H1 (cell line): ENCODE measurements around the gene SLC25A26. TPM values are rescaled to one million over a fixed set of nuclear protein-coding genes. Genes with fewer than 3 reads are reported as not detected.

Source experiments
- CTCF ChIA-PET: fragments of 300-600 bp; sonication (Branson Sonifier 250); formaldehyde crosslinking; loops from one replicate; lab custom pipeline; 2021; ENCODE audit not compliant: partially characterized antibody; lab: Charles Lee
- POLR2A ChIA-PET: fragments of 300-600 bp; sonication (Branson Sonifier 250); formaldehyde crosslinking; loops from one replicate; lab custom pipeline; 2021; ENCODE audit warnings: inconsistent platforms; ENCODE audit not compliant: partially characterized antibody; lab: Charles Lee
- DNase-seq, 2 experiments: peaks; one replicate each; pipeline versions ENCODE4 v3.0.0 to v3.0.0-alpha.2; 2010 to 2022; ENCODE audit warnings: low spot score in 2 of 2, low read depth in 1 of 2, mixed read lengths in 1 of 2
- FAIRE-seq: peaks from 2 replicates; lab custom pipeline; 2011; peaks lifted over from hg19 to GRCh38; lab: Jason Lieb, UNC
- H2AFZ ChIP-seq: 2 replicates; pipeline ENCODE4 v1.8.1; 2012; ENCODE audit warnings: low read length, inconsistent platforms
- H2AK5ac ChIP-seq: 2 replicates; pipeline ENCODE4 v1.6.1; 2013; ENCODE audit warnings: low read depth, low read length
- H2BK120ac ChIP-seq: replicated peaks from 2 replicates; pipeline ENCODE3; 2013; ENCODE audit warnings: low read depth, low read length, inconsistent platforms
- H2BK12ac ChIP-seq: 2 replicates; pipeline ENCODE4 v1.6.1; 2013; ENCODE audit warnings: low read depth, low read length
- H2BK15ac ChIP-seq: 2 replicates; pipeline ENCODE4 v1.6.1; 2013; ENCODE audit warnings: low read length
- H2BK20ac ChIP-seq: 2 replicates; pipeline ENCODE4 v1.6.1; 2013; ENCODE audit warnings: low read length
- H2BK5ac ChIP-seq: 2 replicates; pipeline ENCODE4 v1.6.1; 2013; ENCODE audit warnings: low read depth, low read length
- H3K14ac ChIP-seq: 2 replicates; pipeline ENCODE4 v1.6.1; 2013; ENCODE audit warnings: inconsistent platforms; ENCODE audit not compliant: insufficient read length
- H3K18ac ChIP-seq: 2 replicates; pipeline ENCODE4 v1.6.1; 2013; ENCODE audit warnings: low read length; ENCODE audit errors: extremely low read depth
- H3K23ac ChIP-seq: 2 replicates; pipeline ENCODE4 v1.6.1; 2013; ENCODE audit warnings: inconsistent platforms; ENCODE audit not compliant: insufficient read length
- H3K23me2 ChIP-seq: 2 replicates; pipeline ENCODE4 v1.6.1; 2013; ENCODE audit warnings: low read depth, low read length
- H3K27ac ChIP-seq: 2 replicates; pipeline ENCODE4 v1.6.1; 2011; ENCODE audit warnings: low read depth, low read length, inconsistent platforms
- H3K27me3 ChIP-seq, 4 experiments: replicated peaks in 1 of 4; 1 replicate in 1 of 4; 2 replicates in 3 of 4; pipeline versions ENCODE4 v1.6.1 to v1.8.1; 2011 to 2013; ENCODE audit warnings: low read length in 3 of 4, mild to moderate bottlenecking in 3 of 4, inconsistent platforms in 2 of 4, mixed read lengths in 2 of 4, moderate library complexity in 1 of 4; ENCODE audit not compliant: control insufficient read depth in 3 of 4, insufficient read depth in 3 of 4; ENCODE audit errors: extremely low read depth in 1 of 4
- H3K36me3 ChIP-seq, 4 experiments: 2 replicates each; pipeline versions ENCODE4 v1.6.1 to v1.8.1; 2011 to 2013; ENCODE audit warnings: mild to moderate bottlenecking in 4 of 4, low read length in 3 of 4, moderate library complexity in 2 of 4, control low read depth in 1 of 4, inconsistent platforms in 1 of 4; ENCODE audit not compliant: insufficient read depth in 4 of 4, control insufficient read depth in 2 of 4
- H3K4ac ChIP-seq: replicated peaks from 2 replicates; pipeline ENCODE3; 2013; ENCODE audit warnings: low read length, low read depth, mixed read lengths, inconsistent platforms; ENCODE audit not compliant: insufficient read length
- H3K4me1 ChIP-seq, 4 experiments: replicated peaks in 1 of 4; 1 replicate in 1 of 4; 2 replicates in 3 of 4; pipeline versions ENCODE4 v1.6.1 to v1.8.1; 2011 to 2013; ENCODE audit warnings: low read length in 3 of 4, inconsistent platforms in 2 of 4, mixed read lengths in 1 of 4; ENCODE audit not compliant: insufficient read depth in 4 of 4, control insufficient read depth in 3 of 4
- H3K4me2 ChIP-seq, 2 experiments: 2 replicates each; pipeline versions ENCODE4 v1.6.1 to v1.8.1; 2011 to 2013; ENCODE audit warnings: low read depth in 2 of 2, low read length in 2 of 2, control low read depth in 1 of 2, inconsistent platforms in 1 of 2, mild to moderate bottlenecking in 1 of 2; ENCODE audit not compliant: insufficient read depth in 1 of 2
- H3K4me3 ChIP-seq, 4 experiments: fragments of 200-600, 300-600 bp in 1 of 4; sonication (generic), shearing (Covaris generic), sonication (Bioruptor Twin) in 1 of 4; 2 replicates each; pipeline versions ENCODE4 v1.5.1 to v1.8.1; 2011 to 2016; ENCODE audit warnings: low read length in 4 of 4, low read depth in 3 of 4, control low read depth in 2 of 4, inconsistent platforms in 2 of 4, mild to moderate bottlenecking in 2 of 4, mixed read lengths in 1 of 4, moderate library complexity in 1 of 4; ENCODE audit not compliant: insufficient read depth in 2 of 4; ENCODE audit errors: extremely low read depth in 1 of 4
- H3K56ac ChIP-seq: replicated peaks from 2 replicates; pipeline ENCODE3; 2013; ENCODE audit warnings: low read depth, mild to moderate bottlenecking, mixed read lengths, low read length, inconsistent platforms; ENCODE audit not compliant: insufficient read length
- H3K79me1 ChIP-seq: 2 replicates; pipeline ENCODE4 v1.6.1; 2013; ENCODE audit warnings: low read depth, low read length, control low read depth
- H3K79me2 ChIP-seq, 2 experiments: 2 replicates each; pipeline versions ENCODE4 v1.6.1 to v1.8.1; 2012 to 2013; ENCODE audit warnings: low read length in 2 of 2, mild to moderate bottlenecking in 2 of 2, inconsistent platforms in 1 of 2; ENCODE audit not compliant: insufficient read depth in 2 of 2, control insufficient read depth in 1 of 2
- H3K9ac ChIP-seq, 4 experiments: replicated peaks in 1 of 4; 1 replicate in 1 of 4; 2 replicates in 3 of 4; pipeline versions ENCODE4 v1.6.1 to v1.8.1; 2011 to 2013; ENCODE audit warnings: low read depth in 3 of 4, low read length in 3 of 4, control low read depth in 2 of 4, mild to moderate bottlenecking in 2 of 4, moderate library complexity in 2 of 4, inconsistent platforms in 1 of 4; ENCODE audit errors: extremely low read depth in 1 of 4
- H3K9me3 ChIP-seq, 2 experiments: 2 replicates each; pipeline versions ENCODE4 v1.6.1 to v1.8.1; 2012 to 2013; ENCODE audit warnings: mild to moderate bottlenecking in 2 of 2, moderate library complexity in 2 of 2, control low read depth in 1 of 2, inconsistent platforms in 1 of 2, low read depth in 1 of 2, low read length in 1 of 2, mixed read lengths in 1 of 2; ENCODE audit not compliant: insufficient read depth in 2 of 2
- H4K20me1 ChIP-seq, 2 experiments: replicated peaks in 1 of 2; 2 replicates each; pipeline versions ENCODE3 to v1.8.1; 2011 to 2013; ENCODE audit warnings: inconsistent platforms in 2 of 2, low read length in 2 of 2, mild to moderate bottlenecking in 1 of 2; ENCODE audit not compliant: insufficient read depth in 2 of 2, control insufficient read depth in 1 of 2
- H4K5ac ChIP-seq: 2 replicates; pipeline ENCODE4 v1.6.1; 2013; ENCODE audit warnings: low read length, low read depth, mixed read lengths, inconsistent platforms; ENCODE audit not compliant: insufficient read length
- H4K8ac ChIP-seq: 2 replicates; pipeline ENCODE4 v1.8.0; 2013; ENCODE audit warnings: mild to moderate bottlenecking, moderate library complexity, low read length, inconsistent platforms; ENCODE audit not compliant: insufficient read depth; ENCODE audit errors: extremely low read depth
- H4K91ac ChIP-seq: replicated peaks from 2 replicates; pipeline ENCODE3; 2013; ENCODE audit warnings: low read length, mixed read lengths, inconsistent platforms; ENCODE audit not compliant: insufficient read length
- CREB1 ChIP-seq: IDR thresholded peaks from 2 replicates; pipeline ENCODE4 v1.6.1; 2012; ENCODE audit warnings: inconsistent platforms
- EP300 ChIP-seq, 2 experiments: IDR thresholded peaks; 1 replicate in 1 of 2; 2 replicates in 1 of 2; pipeline ENCODE4 v1.6.1; 2011 to 2012; ENCODE audit warnings: low read depth in 2 of 2, low read length in 2 of 2, mild to moderate bottlenecking in 2 of 2, borderline replicate concordance in 1 of 2, inconsistent platforms in 1 of 2, moderate library complexity in 1 of 2
- EZH2 ChIP-seq: fragments of 200-600 bp; sonication (generic); IDR thresholded peaks from 2 replicates; pipeline ENCODE4 v1.7.1; 2012; ENCODE audit warnings: low read depth, mild to moderate bottlenecking, moderate library complexity, low read length, inconsistent platforms; ENCODE audit not compliant: severe bottlenecking
- JUN ChIP-seq: IDR thresholded peaks from 2 replicates; pipeline ENCODE4 v1.6.1; 2011; ENCODE audit warnings: low read depth, mild to moderate bottlenecking, improper control_type of control experiment, low read length
- JUND ChIP-seq: IDR thresholded peaks from 2 replicates; pipeline ENCODE4 v1.6.1; 2011; ENCODE audit warnings: mild to moderate bottlenecking, improper control_type of control experiment, low read length
- POLR2A ChIP-seq, 2 experiments: IDR thresholded peaks; 1 replicate in 1 of 2; 2 replicates in 1 of 2; pipeline ENCODE4 v1.6.1; 2011; ENCODE audit warnings: low read depth in 2 of 2, low read length in 2 of 2, mild to moderate bottlenecking in 2 of 2; ENCODE audit errors: control extremely low read depth in 1 of 2
- SIX5 ChIP-seq: IDR thresholded peaks from 2 replicates; pipeline ENCODE4 v1.6.1; 2011; ENCODE audit warnings: mild to moderate bottlenecking, low read depth, low read length
- SP4 ChIP-seq: IDR thresholded peaks from 2 replicates; pipeline ENCODE4 v1.6.1; 2012; ENCODE audit warnings: low read length, inconsistent platforms
- WGBS, 2 experiments: shearing (Covaris generic) in 1 of 2; methylation state at CpG; one replicate each; pipeline versions ENCODE4 v1.1.6 to v1.1.7; 2013 to 2015; ENCODE audit warnings: low lambda C conversion rate in 2 of 2, mixed read lengths in 2 of 2, inconsistent platforms in 1 of 2, low coverage in 1 of 2, missing lambda C conversion rate in 1 of 2; ENCODE audit not compliant: insufficient replicate concordance in 2 of 2, insufficient coverage in 1 of 2, insufficient read length in 1 of 2; ENCODE audit errors: extremely low coverage in 1 of 2, missing lambda C conversion rate in 1 of 2; 5-methylcytosine and 5-hydroxymethylcytosine counted together
- polyA plus RNA-seq, 7 experiments: library from polyadenylated mRNA; depleted of rRNA in 3 of 7; stranded (reverse) in 5 of 7; unstranded in 2 of 7; fragments of >200 nt in 5 of 7; fragments of 200-250 nt in 2 of 7; gene quantifications; 1 replicate in 5 of 7; 2 replicates in 1 of 7; 4 replicates in 1 of 7; pipeline versions ENCODE4 v1.2.1 to v1.2.3, GENCODE V29; 2011 to 2013; ENCODE audit warnings: missing spikeins in 2 of 7, mixed read lengths in 2 of 7
- total RNA-seq: library from RNA; stranded (reverse); fragmentation: NEBNext Ultra II Directional; extraction: Animal tissue kit (Norgen Biotek cat#: 25700); gene quantifications from 2 replicates; pipeline ENCODE4 v1.2.1, GENCODE V29; 2021

Gene SLC25A26
- total and polyA plus RNA-seq, 2 of the 8 experiments (the other 6 are each of a cell fraction or from before 2014, with no cell fraction given) = 30.0 to 37.0 TPM

GRCh38 chr3:66302288-66302687, 81.5 kb downstream of the SLC25A26 start:
- Histone ChIP-seq H3K23me2 (no peaks in the 10 kb centered on the region), H2BK120ac (no peak overlapping the region), H4K8ac (no peak overlapping the region), H2AFZ (no peak overlapping the region), H3K14ac (no peak overlapping the region), H3K79me2 (no peaks in the 10 kb centered on the region), H3K27me3 (no peaks in the 10 kb centered on the region), H3K4me2 (no peak overlapping the region), H2BK15ac (no peak overlapping the region), H3K23ac (no peak overlapping the region), H3K4me3 (no peak overlapping the region), H3K18ac (no peak overlapping the region), H3K36me3 (no peaks in the 10 kb centered on the region), H3K9me3 (no peaks in the 10 kb centered on the region), H3K4ac (no peak overlapping the region), H4K20me1 (no peaks in the 10 kb centered on the region), H3K4me1 (no peaks in the 10 kb centered on the region), H4K91ac (no peak overlapping the region), H4K5ac (no peak overlapping the region), H2BK12ac (no peak overlapping the region), H3K27ac (no peak overlapping the region), H3K56ac (no peak overlapping the region), H2BK5ac (no peak overlapping the region), H3K9ac (peak overlapping the region in 1 of 4 experiments; percentile 8; a peak in 1 of 7 replicates), H2AK5ac (no peak overlapping the region), H3K79me1 (no peaks in the 10 kb centered on the region), H2BK20ac (no peak overlapping the region)
- CTCF ChIA-PET = interaction anchor here (1.1 to 1.4 kb wide), 2 partner anchors 11 to 75 kb away, joined by 3 read pairs; no protein-coding TSS in a partner anchor
- DNase-seq (no peak), FAIRE-seq (no peak)
- POLR2A ChIA-PET = no interaction called here
- 93% methylated on average over 3 of the region's 3 CpGs; no CpG with 5 or more reads in 1 of the 2 experiments for WGBS, 2 experiments
- TF ChIP-seq POLR2A (IDR thresholded peaks at IDR 0.05; ENCODE audit: control extremely low read depth in 1 of 2, low read depth in 2 of 2, low read length in 2 of 2) (no peak), JUN (no peak), EP300 (IDR thresholded peaks at IDR 0.05; ENCODE audit: borderline replicate concordance in 1 of 2, low read depth in 2 of 2, low read length in 2 of 2) (no peak), CREB1 (no peak), SIX5 (no peak), EZH2 (no peak), JUND (no peak), SP4 (no peak)
